K562 (cell line): ENCODE measurements around the gene HACL1. TPM values are rescaled to one million over a fixed set of nuclear protein-coding genes. Genes with fewer than 3 reads are reported as not detected.

Experiments used
- ASH1L ChIP-seq: fragments of 450-650 bp; IDR thresholded peaks from 2 replicates; pipeline ENCODE4 v1.6.1; 2018; ENCODE audit warnings: borderline replicate concordance, mild to moderate bottlenecking, low read depth; ENCODE audit not compliant: partially characterized antibody
- BDP1 ChIP-seq: IDR thresholded peaks from 3 replicates; pipeline ENCODE4 v1.6.1; 2011; ENCODE audit not compliant: insufficient read length, insufficient read depth
- BRD9 ChIP-seq: fragments of 450-650 bp; IDR thresholded peaks from 2 replicates; pipeline ENCODE4 v1.6.1; 2018; ENCODE audit warnings: low read depth; ENCODE audit not compliant: partially characterized antibody
- CGGBP1 ChIP-seq: fragments of 250-450 bp; sonication (Bioruptor Pico); IDR thresholded peaks from 2 replicates; pipeline ENCODE4 v1.9.0; 2021; ENCODE audit warnings: mild to moderate bottlenecking
- FOSL1 ChIP-seq: fragments of 200-800 bp; sonication (Bioruptor generic); conservative IDR thresholded peaks from 2 replicates; pipeline ENCODE4 v1.6.1; 2016; ENCODE audit warnings: missing genetic modification characterization, missing compliant biosample characterization
- FOXA3 ChIP-seq, 2 experiments: fragments of 450-650 bp in 1 of 2; sonication (generic) in 1 of 2; formaldehyde crosslinking; IDR thresholded peaks in 1 of 2; conservative IDR thresholded peaks in 1 of 2; 2 replicates each; pipeline versions ENCODE4 v1.4.0 to v1.8.0; 2020 to 2022; ENCODE audit warnings: mild to moderate bottlenecking in 2 of 2, missing genetic modification reagents in 1 of 2
- FOXJ2 ChIP-seq: fragments of 200-800 bp; sonication (Bioruptor generic); IDR thresholded peaks from 2 replicates; pipeline ENCODE4 v1.6.1; 2016; ENCODE audit warnings: missing genetic modification characterization, missing compliant biosample characterization
- GATAD2A ChIP-seq: fragments of 450-650 bp; IDR thresholded peaks from 2 replicates; pipeline ENCODE4 v1.6.1; 2017
- HES1 ChIP-seq: fragments of 450-650 bp; IDR thresholded peaks from 2 replicates; pipeline ENCODE4 v1.6.1; 2016; ENCODE audit warnings: low read depth, mild to moderate bottlenecking, moderate library complexity
- IFI16 ChIP-seq: fragments of 250-450 bp; sonication (Bioruptor Pico); IDR thresholded peaks from 2 replicates; pipeline ENCODE4 v2.1.2; 2022; ENCODE audit warnings: mild to moderate bottlenecking, inconsistent platforms
- KLF1 ChIP-seq: fragments of 450-650 bp; IDR thresholded peaks from 2 replicates; pipeline ENCODE4 v1.6.1; 2016; ENCODE audit warnings: missing genetic modification characterization, missing compliant biosample characterization
- LEF1 ChIP-seq: fragments of 450-650 bp; IDR thresholded peaks from 2 replicates; pipeline ENCODE4 v1.6.1; 2016; ENCODE audit warnings: mild to moderate bottlenecking
- NCOA6 ChIP-seq: fragments of 450-650 bp; IDR thresholded peaks from 2 replicates; pipeline ENCODE4 v1.6.1; 2017; ENCODE audit warnings: mild to moderate bottlenecking
- NFYB ChIP-seq: IDR thresholded peaks from 2 replicates; pipeline ENCODE4 v1.6.1; 2011; ENCODE audit warnings: mild to moderate bottlenecking, moderate library complexity; ENCODE audit not compliant: insufficient read length; ENCODE audit errors: extremely low read depth
- NR3C1 ChIP-seq: sonication (generic); formaldehyde crosslinking; IDR thresholded peaks from 2 replicates; pipeline ENCODE4 v1.8.1; 2022; ENCODE audit warnings: missing genetic modification reagents
- PRPF4 ChIP-seq: fragments of 200-400 bp; formaldehyde crosslinking; IDR thresholded peaks from one replicate; pipeline ENCODE4 v1.6.1; 2017; ENCODE audit warnings: low read length, low read depth, mild to moderate bottlenecking; ENCODE audit not compliant: insufficient read depth, poor library complexity, severe bottlenecking
- PTBP1 ChIP-seq: fragments of 200-400 bp; formaldehyde crosslinking; IDR thresholded peaks from 2 replicates; pipeline ENCODE4 v1.6.1; 2017; ENCODE audit warnings: low read depth, low read length
- RAD51 ChIP-seq: fragments of 450-650 bp; IDR thresholded peaks from 2 replicates; pipeline ENCODE4 v1.7.1; 2016; ENCODE audit warnings: low read depth, mild to moderate bottlenecking, borderline replicate concordance
- RFX5 ChIP-seq: IDR thresholded peaks from 2 replicates; pipeline ENCODE4 v1.6.1; 2011; ENCODE audit warnings: low read depth, mild to moderate bottlenecking, improper control_type of control experiment, low read length
- SIN3A ChIP-seq, 2 experiments: fragments of 150-350 bp in 1 of 2; IDR thresholded peaks; 2 replicates each; pipeline ENCODE4 v1.6.1; 2011 to 2016; ENCODE audit warnings: borderline replicate concordance in 2 of 2, low read depth in 2 of 2, low read length in 2 of 2, mild to moderate bottlenecking in 2 of 2, moderate library complexity in 2 of 2; ENCODE audit not compliant: control insufficient read depth in 1 of 2
- polyA plus RNA-seq, 8 experiments: library from polyadenylated mRNA; depleted of rRNA in 4 of 8; stranded (reverse) in 5 of 8; unstranded in 3 of 8; fragments of >200 nt; fragmentation: Nextera tagmentation in 2 of 8; fragmentation: Illumina TruSeq in 1 of 8; extraction: Ambion mirVana in 2 of 8; extraction: Trizol in 1 of 8; gene quantifications; 2 replicates each; pipeline versions ENCODE4 v1.2.1 to v1.2.3, GENCODE V29; 2011 to 2014; ENCODE audit warnings: inconsistent platforms in 1 of 8, missing spikeins in 1 of 8
- total RNA-seq, 7 experiments: library from RNA; depleted of rRNA in 6 of 7; stranded (reverse); fragments of >200 nt in 6 of 7; fragmentation: Illumina TruSeq in 2 of 7; extraction: Trizol in 2 of 7; gene quantifications; 2 replicates each; pipeline versions ENCODE4 v1.2.1 to v1.2.3, GENCODE V29; 2011 to 2021; ENCODE audit warnings: low replicate concordance in 1 of 7
- TF ChIP-seq, protein P1 (sequence below): sonication (generic); formaldehyde crosslinking; IDR thresholded peaks from 2 replicates; pipeline ENCODE4 v1.8.0; 2022; ENCODE audit warnings: mild to moderate bottlenecking, missing genetic modification reagents
- TF ChIP-seq, protein P2 (sequence below): fragments of 450-650 bp; formaldehyde crosslinking; IDR thresholded peaks from 2 replicates; pipeline ENCODE4 v1.4.0; 2020; ENCODE audit warnings: mild to moderate bottlenecking
- TF ChIP-seq, protein P3 (sequence below): fragments of 250-450 bp; sonication (Bioruptor Pico); IDR thresholded peaks from 2 replicates; pipeline ENCODE4 v1.5.0; 2021

The HACL1 gene
- total and polyA plus RNA-seq, 9 of the 15 experiments (the other 6 are each of a cell fraction or from before 2014, with no cell fraction given) = 18.9 to 61.5 (median 30.5) TPM

- TF ChIP-seq IFI16 (CRISPR knock-in tag) (no peak), PTBP1 (no peak), FOSL1 (no peak), NFYB (no peak), SIN3A (IDR thresholded peaks at IDR 0.05; ENCODE audit: borderline replicate concordance in 2 of 2, control insufficient read depth in 1 of 2, low read depth in 2 of 2, low read length in 2 of 2) (no peak), RAD51 (no peak), GATAD2A (no peak), FOXA3 (CRISPR knock-in tag; conservative IDR thresholded peaks at IDR 0.05 in 1 of 2, IDR thresholded peaks at IDR 0.05 in 1 of 2) (no peak), HES1 (no peak), LEF1 (no peak), ASH1L (no peak), NR3C1 (CRISPR knock-in tag) (no peak), KLF1 (tag) (no peak), BDP1 (no peak), CGGBP1 (no peak), NCOA6 (no peak), FOXJ2 (tag) (no peak), BRD9 (no peak), PRPF4 (no peak), RFX5 (no peak)
- TF ChIP-seq, protein P1, sequence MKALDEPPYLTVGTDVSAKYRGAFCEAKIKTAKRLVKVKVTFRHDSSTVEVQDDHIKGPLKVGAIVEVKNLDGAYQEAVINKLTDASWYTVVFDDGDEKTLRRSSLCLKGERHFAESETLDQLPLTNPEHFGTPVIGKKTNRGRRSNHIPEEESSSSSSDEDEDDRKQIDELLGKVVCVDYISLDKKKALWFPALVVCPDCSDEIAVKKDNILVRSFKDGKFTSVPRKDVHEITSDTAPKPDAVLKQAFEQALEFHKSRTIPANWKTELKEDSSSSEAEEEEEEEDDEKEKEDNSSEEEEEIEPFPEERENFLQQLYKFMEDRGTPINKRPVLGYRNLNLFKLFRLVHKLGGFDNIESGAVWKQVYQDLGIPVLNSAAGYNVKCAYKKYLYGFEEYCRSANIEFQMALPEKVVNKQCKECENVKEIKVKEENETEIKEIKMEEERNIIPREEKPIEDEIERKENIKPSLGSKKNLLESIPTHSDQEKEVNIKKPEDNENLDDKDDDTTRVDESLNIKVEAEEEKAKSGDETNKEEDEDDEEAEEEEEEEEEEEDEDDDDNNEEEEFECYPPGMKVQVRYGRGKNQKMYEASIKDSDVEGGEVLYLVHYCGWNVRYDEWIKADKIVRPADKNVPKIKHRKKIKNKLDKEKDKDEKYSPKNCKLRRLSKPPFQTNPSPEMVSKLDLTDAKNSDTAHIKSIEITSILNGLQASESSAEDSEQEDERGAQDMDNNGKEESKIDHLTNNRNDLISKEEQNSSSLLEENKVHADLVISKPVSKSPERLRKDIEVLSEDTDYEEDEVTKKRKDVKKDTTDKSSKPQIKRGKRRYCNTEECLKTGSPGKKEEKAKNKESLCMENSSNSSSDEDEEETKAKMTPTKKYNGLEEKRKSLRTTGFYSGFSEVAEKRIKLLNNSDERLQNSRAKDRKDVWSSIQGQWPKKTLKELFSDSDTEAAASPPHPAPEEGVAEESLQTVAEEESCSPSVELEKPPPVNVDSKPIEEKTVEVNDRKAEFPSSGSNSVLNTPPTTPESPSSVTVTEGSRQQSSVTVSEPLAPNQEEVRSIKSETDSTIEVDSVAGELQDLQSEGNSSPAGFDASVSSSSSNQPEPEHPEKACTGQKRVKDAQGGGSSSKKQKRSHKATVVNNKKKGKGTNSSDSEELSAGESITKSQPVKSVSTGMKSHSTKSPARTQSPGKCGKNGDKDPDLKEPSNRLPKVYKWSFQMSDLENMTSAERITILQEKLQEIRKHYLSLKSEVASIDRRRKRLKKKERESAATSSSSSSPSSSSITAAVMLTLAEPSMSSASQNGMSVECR (CRISPR knock-in tag) = no peak
- TF ChIP-seq, protein P2, sequence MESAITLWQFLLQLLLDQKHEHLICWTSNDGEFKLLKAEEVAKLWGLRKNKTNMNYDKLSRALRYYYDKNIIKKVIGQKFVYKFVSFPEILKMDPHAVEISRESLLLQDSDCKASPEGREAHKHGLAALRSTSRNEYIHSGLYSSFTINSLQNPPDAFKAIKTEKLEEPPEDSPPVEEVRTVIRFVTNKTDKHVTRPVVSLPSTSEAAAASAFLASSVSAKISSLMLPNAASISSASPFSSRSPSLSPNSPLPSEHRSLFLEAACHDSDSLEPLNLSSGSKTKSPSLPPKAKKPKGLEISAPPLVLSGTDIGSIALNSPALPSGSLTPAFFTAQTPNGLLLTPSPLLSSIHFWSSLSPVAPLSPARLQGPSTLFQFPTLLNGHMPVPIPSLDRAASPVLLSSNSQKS (CRISPR knock-in tag) = no peak
- TF ChIP-seq, protein P3, sequence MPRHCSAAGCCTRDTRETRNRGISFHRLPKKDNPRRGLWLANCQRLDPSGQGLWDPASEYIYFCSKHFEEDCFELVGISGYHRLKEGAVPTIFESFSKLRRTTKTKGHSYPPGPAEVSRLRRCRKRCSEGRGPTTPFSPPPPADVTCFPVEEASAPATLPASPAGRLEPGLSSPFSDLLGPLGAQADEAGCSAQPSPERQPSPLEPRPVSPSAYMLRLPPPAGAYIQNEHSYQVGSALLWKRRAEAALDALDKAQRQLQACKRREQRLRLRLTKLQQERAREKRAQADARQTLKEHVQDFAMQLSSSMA (CRISPR knock-in tag) = peak; percentile 78
Observed at GRCh38 chr3:15591928-15592327, 9.4 kb downstream of the HACL1 start (continued).
